Subcutaneous adipose tissue (tissue), 4 donors: ENCODE results near the gene TMEM63B. TPM values are rescaled to one million over a fixed set of nuclear protein-coding genes. Genes with fewer than 3 reads are reported as not detected.

Experiments
- CTCF ChIP-seq: fragments of 450-650 bp; IDR thresholded peaks from one replicate; pipeline ENCODE4 v1.5.1; 2016; ENCODE audit warnings: low read depth, mild to moderate bottlenecking, control low read depth, antibody characterized with exemption, moderate library complexity
- total RNA-seq, 4 donors: library from RNA; depleted of rRNA; stranded (reverse); fragments of >200 nt; gene quantifications; one replicate each; pipeline ENCODE4 v1.1.0, GENCODE V29; 2016

The TMEM63B gene
- total RNA-seq, 4 donors from 2014 or later: 11.9 to 15.3 (median 14.9) TPM

- no peak for TF ChIP-seq CTCF
Observed at GRCh38 chr6:44115866-44116265, 11.5 kb upstream of the TMEM63B start.

- no peak for TF ChIP-seq CTCF
Observed at GRCh38 chr6:44116641-44117382, 10.5 kb upstream of the TMEM63B start.

GRCh38 chr6:44117397-44118128, 9.8 kb upstream of the TMEM63B start:
- TF ChIP-seq CTCF: no peak

GRCh38 chr6:44119704-44120262, 7.6 kb upstream of the TMEM63B start:
- TF ChIP-seq CTCF: no peak

- no peak for TF ChIP-seq CTCF
Observed at GRCh38 chr6:44120692-44121443, 6.5 kb upstream of the TMEM63B start.

GRCh38 chr6:44122801-44123200, 4.6 kb upstream of the TMEM63B start:
- TF ChIP-seq CTCF: no peak
